Measurements from ENCODE around the gene HDAC4.

DNA sequence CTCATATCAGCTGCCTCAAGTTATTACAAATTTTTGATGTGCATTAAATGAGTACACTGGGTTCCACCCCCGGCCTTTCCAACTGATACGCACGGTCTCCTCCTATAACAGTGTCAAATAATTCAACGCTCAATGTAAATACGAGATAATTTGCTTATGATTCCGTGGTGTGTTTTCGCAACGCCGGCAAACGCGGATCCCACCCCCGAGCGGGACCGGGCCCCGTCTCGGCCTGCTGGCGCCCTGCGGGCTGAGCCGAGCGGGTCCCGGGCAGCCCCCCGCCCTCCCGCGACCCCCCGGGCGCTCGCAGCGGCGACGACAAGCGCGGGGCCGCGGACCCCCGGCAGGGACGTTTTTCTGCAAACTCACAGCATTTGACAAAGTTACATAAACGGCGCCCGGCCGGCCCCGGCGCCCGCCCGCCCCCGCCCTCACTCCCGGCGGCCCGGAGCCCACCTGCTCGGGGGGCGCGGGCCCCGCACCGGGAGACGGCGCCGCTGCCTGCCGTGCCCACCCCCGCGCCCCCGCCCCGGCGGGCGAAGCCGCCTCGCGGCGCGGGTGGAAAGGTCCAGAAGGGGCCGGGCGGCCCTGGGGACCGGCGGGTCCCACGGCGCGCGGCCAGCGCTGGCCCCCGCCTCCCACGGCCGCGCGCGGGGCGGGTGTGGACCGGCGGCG lies 762 bp downstream of the HDAC4 start:
- TF ChIP-seq, protein P1, sequence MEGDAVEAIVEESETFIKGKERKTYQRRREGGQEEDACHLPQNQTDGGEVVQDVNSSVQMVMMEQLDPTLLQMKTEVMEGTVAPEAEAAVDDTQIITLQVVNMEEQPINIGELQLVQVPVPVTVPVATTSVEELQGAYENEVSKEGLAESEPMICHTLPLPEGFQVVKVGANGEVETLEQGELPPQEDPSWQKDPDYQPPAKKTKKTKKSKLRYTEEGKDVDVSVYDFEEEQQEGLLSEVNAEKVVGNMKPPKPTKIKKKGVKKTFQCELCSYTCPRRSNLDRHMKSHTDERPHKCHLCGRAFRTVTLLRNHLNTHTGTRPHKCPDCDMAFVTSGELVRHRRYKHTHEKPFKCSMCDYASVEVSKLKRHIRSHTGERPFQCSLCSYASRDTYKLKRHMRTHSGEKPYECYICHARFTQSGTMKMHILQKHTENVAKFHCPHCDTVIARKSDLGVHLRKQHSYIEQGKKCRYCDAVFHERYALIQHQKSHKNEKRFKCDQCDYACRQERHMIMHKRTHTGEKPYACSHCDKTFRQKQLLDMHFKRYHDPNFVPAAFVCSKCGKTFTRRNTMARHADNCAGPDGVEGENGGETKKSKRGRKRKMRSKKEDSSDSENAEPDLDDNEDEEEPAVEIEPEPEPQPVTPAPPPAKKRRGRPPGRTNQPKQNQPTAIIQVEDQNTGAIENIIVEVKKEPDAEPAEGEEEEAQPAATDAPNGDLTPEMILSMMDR (IDR thresholded peaks at IDR 0.05): no peak
- TF ChIP-seq CBFB (CRISPR knock-in tag; IDR thresholded peaks at IDR 0.05; ENCODE audit: low read depth) (no peak), NR2C2 (CRISPR knock-in tag; IDR thresholded peaks at IDR 0.05) (no peak), NFYB (CRISPR knock-in tag; conservative IDR thresholded peaks at IDR 0.05; ENCODE audit: low read depth) (no peak), SMAD3 (CRISPR knock-in tag; IDR thresholded peaks at IDR 0.05; ENCODE audit: borderline replicate concordance) (no peak), ZNF317 (CRISPR knock-in tag; IDR thresholded peaks at IDR 0.05; ENCODE audit: borderline replicate concordance, low read depth) (no peak), GABPB1 (CRISPR knock-in tag; IDR thresholded peaks at IDR 0.05) (no peak)
- TF ChIP-seq, protein P2, sequence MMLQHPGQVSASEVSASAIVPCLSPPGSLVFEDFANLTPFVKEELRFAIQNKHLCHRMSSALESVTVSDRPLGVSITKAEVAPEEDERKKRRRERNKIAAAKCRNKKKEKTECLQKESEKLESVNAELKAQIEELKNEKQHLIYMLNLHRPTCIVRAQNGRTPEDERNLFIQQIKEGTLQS (CRISPR knock-in tag; conservative IDR thresholded peaks at IDR 0.05): no peak
- TF ChIP-seq, protein P3, sequence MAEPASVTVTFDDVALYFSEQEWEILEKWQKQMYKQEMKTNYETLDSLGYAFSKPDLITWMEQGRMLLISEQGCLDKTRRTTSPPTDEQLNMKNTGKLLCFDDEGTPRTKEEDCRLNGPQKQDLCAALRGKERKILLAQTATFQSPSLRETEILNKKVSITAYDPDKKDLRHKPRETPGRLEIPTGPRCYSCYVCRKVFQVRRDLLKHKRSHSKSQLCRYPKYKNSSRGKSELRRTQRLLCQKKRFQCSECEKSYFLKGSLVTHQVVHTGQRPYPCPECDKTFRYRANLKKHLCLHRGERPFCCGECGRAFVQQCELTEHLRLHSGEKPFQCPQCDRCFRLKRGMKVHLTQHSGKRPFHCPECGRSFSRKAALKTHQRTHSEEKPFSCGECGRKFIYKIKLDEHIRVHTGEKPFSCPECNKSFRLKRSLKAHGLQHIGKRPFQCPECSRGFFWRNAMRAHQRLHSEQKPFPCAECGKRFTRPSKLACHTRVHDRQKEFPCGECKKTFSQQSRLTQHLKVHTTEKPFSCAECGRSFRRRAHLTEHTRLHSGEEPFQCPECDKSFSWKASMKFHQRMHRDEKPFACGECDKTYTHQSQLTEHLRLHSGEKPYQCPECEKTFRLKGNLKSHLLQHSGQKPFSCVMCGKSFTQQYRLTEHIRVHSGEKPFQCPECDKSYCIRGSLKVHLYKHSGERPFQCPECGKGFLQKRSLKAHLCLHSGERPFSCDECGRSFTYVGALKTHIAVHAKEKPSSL (CRISPR knock-in tag; conservative IDR thresholded peaks at IDR 0.05): no peak
- TF ChIP-seq, protein P4, sequence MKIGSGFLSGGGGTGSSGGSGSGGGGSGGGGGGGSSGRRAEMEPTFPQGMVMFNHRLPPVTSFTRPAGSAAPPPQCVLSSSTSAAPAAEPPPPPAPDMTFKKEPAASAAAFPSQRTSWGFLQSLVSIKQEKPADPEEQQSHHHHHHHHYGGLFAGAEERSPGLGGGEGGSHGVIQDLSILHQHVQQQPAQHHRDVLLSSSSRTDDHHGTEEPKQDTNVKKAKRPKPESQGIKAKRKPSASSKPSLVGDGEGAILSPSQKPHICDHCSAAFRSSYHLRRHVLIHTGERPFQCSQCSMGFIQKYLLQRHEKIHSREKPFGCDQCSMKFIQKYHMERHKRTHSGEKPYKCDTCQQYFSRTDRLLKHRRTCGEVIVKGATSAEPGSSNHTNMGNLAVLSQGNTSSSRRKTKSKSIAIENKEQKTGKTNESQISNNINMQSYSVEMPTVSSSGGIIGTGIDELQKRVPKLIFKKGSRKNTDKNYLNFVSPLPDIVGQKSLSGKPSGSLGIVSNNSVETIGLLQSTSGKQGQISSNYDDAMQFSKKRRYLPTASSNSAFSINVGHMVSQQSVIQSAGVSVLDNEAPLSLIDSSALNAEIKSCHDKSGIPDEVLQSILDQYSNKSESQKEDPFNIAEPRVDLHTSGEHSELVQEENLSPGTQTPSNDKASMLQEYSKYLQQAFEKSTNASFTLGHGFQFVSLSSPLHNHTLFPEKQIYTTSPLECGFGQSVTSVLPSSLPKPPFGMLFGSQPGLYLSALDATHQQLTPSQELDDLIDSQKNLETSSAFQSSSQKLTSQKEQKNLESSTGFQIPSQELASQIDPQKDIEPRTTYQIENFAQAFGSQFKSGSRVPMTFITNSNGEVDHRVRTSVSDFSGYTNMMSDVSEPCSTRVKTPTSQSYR (CRISPR knock-in tag; IDR thresholded peaks at IDR 0.05): no peak
- TF ChIP-seq, protein P5, sequence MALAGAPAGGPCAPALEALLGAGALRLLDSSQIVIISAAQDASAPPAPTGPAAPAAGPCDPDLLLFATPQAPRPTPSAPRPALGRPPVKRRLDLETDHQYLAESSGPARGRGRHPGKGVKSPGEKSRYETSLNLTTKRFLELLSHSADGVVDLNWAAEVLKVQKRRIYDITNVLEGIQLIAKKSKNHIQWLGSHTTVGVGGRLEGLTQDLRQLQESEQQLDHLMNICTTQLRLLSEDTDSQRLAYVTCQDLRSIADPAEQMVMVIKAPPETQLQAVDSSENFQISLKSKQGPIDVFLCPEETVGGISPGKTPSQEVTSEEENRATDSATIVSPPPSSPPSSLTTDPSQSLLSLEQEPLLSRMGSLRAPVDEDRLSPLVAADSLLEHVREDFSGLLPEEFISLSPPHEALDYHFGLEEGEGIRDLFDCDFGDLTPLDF (CRISPR knock-in tag; IDR thresholded peaks at IDR 0.05): no peak
- TF ChIP-seq, protein P6, sequence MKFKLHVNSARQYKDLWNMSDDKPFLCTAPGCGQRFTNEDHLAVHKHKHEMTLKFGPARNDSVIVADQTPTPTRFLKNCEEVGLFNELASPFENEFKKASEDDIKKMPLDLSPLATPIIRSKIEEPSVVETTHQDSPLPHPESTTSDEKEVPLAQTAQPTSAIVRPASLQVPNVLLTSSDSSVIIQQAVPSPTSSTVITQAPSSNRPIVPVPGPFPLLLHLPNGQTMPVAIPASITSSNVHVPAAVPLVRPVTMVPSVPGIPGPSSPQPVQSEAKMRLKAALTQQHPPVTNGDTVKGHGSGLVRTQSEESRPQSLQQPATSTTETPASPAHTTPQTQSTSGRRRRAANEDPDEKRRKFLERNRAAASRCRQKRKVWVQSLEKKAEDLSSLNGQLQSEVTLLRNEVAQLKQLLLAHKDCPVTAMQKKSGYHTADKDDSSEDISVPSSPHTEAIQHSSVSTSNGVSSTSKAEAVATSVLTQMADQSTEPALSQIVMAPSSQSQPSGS (CRISPR knock-in tag; IDR thresholded peaks at IDR 0.05; ENCODE audit: borderline replicate concordance, low read depth): no peak

Measured in WTC11 (cell line).